AG04450 (cell line): ENCODE data around the gene MGAT5B. TPM values are rescaled to one million over a fixed set of nuclear protein-coding genes. Genes with fewer than 3 reads are reported as not detected.

Source experiments
- CTCF ChIA-PET: fragments of 300-600, 350-600 bp; formaldehyde crosslinking; extraction: SDS; loops from one replicate; lab custom pipeline; 2022; ENCODE audit warnings: antibody characterized with exemption, inconsistent platforms; lab: Charles Lee
- POLR2A ChIA-PET: fragments of 350-600 bp; formaldehyde crosslinking; extraction: SDS; loops from one replicate; lab custom pipeline; 2021; ENCODE audit warnings: antibody characterized with exemption, inconsistent platforms; lab: Yijun Ruan, JAX
- DNase-seq: peaks from one replicate; pipeline ENCODE4 v3.0.0-alpha.2; 2011; ENCODE audit warnings: low read depth, low spot score
- H3K27ac ChIP-seq: one replicate; pipeline ENCODE4 v1.5.1; 2012; ENCODE audit warnings: low read depth, low read length, control low read depth
- H3K27me3 ChIP-seq: one replicate; pipeline ENCODE4 v1.6.0; 2012; ENCODE audit warnings: low read length; ENCODE audit not compliant: control insufficient read depth, insufficient read depth
- H3K4me3 ChIP-seq: 2 replicates; pipeline ENCODE4 v1.5.1; 2011; ENCODE audit warnings: mild to moderate bottlenecking, low read depth, low read length, control low read depth
- H3K9me3 ChIP-seq: 2 replicates; pipeline ENCODE4 v1.5.1; 2012; ENCODE audit warnings: low read length; ENCODE audit not compliant: control insufficient read depth, insufficient read depth
- polyA minus RNA-seq: library from RNA; depleted of rRNA, polyadenylated mRNA; stranded (reverse); fragments of >200 nt; gene quantifications from 2 replicates; pipeline ENCODE4 v1.2.3, GENCODE V29; 2011; rRNA and poly(A)+ RNA removed
- polyA plus RNA-seq: library from polyadenylated mRNA; depleted of rRNA; stranded (reverse); fragments of >200 nt; gene quantifications from 2 replicates; pipeline ENCODE4 v1.2.3, GENCODE V29; 2011; rRNA removed
- TF ChIP-seq, protein P1 (sequence below): IDR thresholded peaks from 2 replicates; pipeline ENCODE4 v1.5.1; 2011; ENCODE audit warnings: low read depth, low read length, control low read depth, inconsistent platforms

The MGAT5B gene, protein sequence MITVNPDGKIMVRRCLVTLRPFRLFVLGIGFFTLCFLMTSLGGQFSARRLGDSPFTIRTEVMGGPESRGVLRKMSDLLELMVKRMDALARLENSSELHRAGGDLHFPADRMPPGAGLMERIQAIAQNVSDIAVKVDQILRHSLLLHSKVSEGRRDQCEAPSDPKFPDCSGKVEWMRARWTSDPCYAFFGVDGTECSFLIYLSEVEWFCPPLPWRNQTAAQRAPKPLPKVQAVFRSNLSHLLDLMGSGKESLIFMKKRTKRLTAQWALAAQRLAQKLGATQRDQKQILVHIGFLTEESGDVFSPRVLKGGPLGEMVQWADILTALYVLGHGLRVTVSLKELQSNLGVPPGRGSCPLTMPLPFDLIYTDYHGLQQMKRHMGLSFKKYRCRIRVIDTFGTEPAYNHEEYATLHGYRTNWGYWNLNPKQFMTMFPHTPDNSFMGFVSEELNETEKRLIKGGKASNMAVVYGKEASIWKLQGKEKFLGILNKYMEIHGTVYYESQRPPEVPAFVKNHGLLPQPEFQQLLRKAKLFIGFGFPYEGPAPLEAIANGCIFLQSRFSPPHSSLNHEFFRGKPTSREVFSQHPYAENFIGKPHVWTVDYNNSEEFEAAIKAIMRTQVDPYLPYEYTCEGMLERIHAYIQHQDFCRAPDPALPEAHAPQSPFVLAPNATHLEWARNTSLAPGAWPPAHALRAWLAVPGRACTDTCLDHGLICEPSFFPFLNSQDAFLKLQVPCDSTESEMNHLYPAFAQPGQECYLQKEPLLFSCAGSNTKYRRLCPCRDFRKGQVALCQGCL
- polyA plus RNA-seq (0.69 and 0.81 TPM in 2 replicates), polyA minus RNA-seq (0.91 and 1.3 TPM in 2 replicates)

DNA sequence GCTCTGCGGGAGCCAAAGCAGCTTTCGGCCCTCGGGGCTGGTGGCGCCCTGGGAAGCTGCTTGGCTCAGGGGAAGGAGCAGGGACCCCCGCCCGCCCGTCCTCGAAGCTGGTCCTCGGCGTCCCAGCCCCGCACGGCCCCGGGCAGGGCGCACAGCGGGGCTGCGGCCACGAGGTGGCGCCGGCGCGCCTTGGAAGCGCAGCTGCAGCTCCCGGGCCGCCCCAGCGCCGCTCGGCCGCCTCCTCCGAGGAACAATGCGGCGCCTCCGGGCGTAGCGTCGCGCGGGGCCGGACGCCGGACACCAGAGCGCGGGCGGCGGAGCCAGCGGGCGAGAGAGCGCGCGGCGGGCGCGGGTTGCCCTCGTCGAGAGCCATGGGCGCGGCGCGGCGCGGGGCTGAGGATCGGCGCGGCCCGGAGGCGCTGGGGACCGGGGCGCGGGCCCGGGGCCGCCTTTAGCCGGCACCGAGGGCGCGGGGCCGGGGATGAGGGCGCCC is at the start of gene MGAT5B:
TSS of gene MGAT5B (plus strand) at position 229 of the 493 bp plus-strand sequence. CDS start 626 bp downstream, outside the sequence.
- Histone ChIP-seq H3K27me3 (peaks cover 11% of the 10 kb centered on the region), H3K27ac (peak within 1 kb of the TSS; percentile 40), H3K4me3 (peak within 1 kb of the TSS; percentile 29), H3K9me3 (peaks cover 5% of the 10 kb centered on the region; the same call in 1 of the 2 replicates)
- TF ChIP-seq, protein P1, sequence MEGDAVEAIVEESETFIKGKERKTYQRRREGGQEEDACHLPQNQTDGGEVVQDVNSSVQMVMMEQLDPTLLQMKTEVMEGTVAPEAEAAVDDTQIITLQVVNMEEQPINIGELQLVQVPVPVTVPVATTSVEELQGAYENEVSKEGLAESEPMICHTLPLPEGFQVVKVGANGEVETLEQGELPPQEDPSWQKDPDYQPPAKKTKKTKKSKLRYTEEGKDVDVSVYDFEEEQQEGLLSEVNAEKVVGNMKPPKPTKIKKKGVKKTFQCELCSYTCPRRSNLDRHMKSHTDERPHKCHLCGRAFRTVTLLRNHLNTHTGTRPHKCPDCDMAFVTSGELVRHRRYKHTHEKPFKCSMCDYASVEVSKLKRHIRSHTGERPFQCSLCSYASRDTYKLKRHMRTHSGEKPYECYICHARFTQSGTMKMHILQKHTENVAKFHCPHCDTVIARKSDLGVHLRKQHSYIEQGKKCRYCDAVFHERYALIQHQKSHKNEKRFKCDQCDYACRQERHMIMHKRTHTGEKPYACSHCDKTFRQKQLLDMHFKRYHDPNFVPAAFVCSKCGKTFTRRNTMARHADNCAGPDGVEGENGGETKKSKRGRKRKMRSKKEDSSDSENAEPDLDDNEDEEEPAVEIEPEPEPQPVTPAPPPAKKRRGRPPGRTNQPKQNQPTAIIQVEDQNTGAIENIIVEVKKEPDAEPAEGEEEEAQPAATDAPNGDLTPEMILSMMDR: peak; percentile 53
- DNase-seq: peak; percentile 24
- POLR2A ChIA-PET: interaction anchor here (0.6 to 1.7 kb wide), 4 partner anchors 16 to 198 kb away, joined by 3 to 12 read pairs (median 4); no protein-coding TSS in a partner anchor
- CTCF ChIA-PET: interaction anchor here (0.5 to 3.0 kb wide), 19 partner anchors 9 to 219 kb away, joined by 3 to 87 read pairs (median 4); no protein-coding TSS in a partner anchor

DNA sequence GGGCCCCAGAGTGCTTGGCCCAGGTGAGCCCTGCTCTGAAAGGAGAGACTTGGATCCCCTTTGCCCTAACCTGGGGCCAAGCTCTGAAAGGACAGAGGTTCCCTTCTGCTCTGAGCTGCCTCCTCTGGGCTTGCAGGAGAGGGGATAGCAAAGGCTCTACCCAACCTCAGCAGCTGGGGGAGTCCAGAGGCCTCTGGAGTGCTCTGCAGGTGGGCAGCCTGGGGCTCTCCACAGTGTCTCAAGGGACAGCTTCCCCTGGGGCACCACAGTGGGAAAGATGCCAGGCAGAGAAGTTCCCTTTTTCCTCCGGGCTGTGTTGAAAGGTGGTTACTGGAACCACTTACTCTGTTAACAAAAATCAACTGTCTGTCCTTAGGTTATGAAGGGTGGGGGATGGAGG is 48.2 kb upstream of the MGAT5B start:
- CTCF ChIA-PET: no interaction called here
- Histone ChIP-seq H3K27ac (no peak overlapping the region), H3K27me3 (no peaks in the 10 kb centered on the region), H3K4me3 (no peak overlapping the region), H3K9me3 (no peaks in the 10 kb centered on the region)
- TF ChIP-seq, protein P1: no peak
- POLR2A ChIA-PET: no interaction called here
- DNase-seq: no peak

DNA sequence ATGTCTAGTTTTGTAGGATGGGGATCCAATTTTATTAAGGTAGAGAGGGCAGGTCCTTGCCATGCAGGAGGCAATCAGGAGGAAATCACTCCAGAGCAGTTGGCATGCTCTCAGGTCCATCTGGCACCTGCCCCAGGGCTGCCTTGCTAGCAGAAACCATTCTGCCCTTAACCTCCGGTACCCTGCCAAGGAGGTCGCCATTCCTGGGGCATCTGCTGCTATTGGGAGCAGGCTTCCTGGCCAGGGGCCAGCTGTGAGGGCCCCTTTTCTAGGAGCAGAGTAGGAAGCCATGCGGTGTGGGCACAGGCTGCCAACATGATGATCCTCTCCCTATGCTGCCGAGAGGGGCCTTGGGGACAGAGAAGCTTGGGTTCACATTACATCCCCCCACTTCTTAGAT is 47.6 kb upstream of the MGAT5B start:
- DNase-seq: no peak
- TF ChIP-seq, protein P1: no peak
- Histone ChIP-seq H3K27me3 (no peaks in the 10 kb centered on the region), H3K4me3 (no peak overlapping the region), H3K27ac (no peak overlapping the region), H3K9me3 (no peaks in the 10 kb centered on the region)
- CTCF ChIA-PET: no interaction called here
- POLR2A ChIA-PET: no interaction called here

DNA sequence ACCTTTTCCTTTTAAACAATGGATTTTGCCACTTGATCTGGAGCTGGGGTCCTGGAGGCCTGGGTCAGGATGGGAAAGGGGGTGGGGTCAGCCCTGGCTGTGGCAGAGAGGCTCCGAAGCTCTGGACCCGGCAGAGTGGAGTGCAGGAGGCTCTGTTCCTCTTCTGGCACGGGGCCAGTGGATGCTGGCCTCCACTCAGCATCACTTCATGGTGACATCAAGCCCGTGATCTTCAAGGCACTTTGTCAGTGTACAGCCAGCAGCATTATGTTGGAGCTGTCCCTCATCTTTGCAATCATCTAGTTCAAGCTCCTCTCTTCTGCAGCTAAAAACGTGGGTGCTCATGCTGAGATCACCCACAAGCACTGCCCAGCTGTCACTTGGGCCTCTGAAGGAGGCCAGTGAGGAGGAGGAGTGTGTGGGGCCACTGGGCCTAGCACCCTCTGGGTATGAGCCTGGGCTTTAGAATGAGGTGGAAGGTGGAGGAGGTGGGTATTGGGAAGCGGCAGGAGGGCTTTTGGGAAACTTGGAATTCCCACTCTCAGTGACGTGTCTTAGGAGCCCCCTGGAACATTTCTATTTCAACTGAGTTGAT is 45.9 kb upstream of the MGAT5B start:
- DNase-seq: no peak

More for the DNA sequence above, 45.9 kb upstream of the MGAT5B start:
- TF ChIP-seq, protein P1: no peak
- H3K27ac ChIP-seq: no peak overlapping the region
- POLR2A ChIA-PET: no interaction called here
- no peaks in the 10 kb centered on the region for H3K27me3 ChIP-seq
- CTCF ChIA-PET: interaction anchor here (0.7 kb wide), 1 partner anchor 245 kb away, joined by 9 read pairs; no protein-coding TSS in a partner anchor
- H3K9me3 ChIP-seq: no peaks in the 10 kb centered on the region
- no peak overlapping the region for H3K4me3 ChIP-seq
